Measurements from ENCODE around the gene SORL1-AS1.

The SORL1-AS1 gene

GRCh38 chr11:121406291-121406690 is 46.5 kb downstream of the SORL1-AS1 start:
- FAIRE-seq (peak; percentile 60), DNase-seq (ENCODE audit: low read depth) (no peak)
- Histone ChIP-seq H3K4me3 (ENCODE audit: low read depth, low read length) (no peak overlapping the region), H3K27me3 (ENCODE audit: control insufficient read depth, insufficient read depth, low read length) (no peaks in the 10 kb centered on the region), H3K36me3 (ENCODE audit: control insufficient read depth, insufficient read depth, low read length) (no peaks in the 10 kb centered on the region)
- TF ChIP-seq CTCF (IDR thresholded peaks at IDR 0.05; ENCODE audit: insufficient read depth, low read length, severe bottlenecking) = no peak

- FAIRE-seq (no peak), DNase-seq (ENCODE audit: low read depth) (no peak)
- no peak for TF ChIP-seq CTCF (IDR thresholded peaks at IDR 0.05; ENCODE audit: insufficient read depth, low read length, severe bottlenecking)
- Histone ChIP-seq H3K27me3 (ENCODE audit: control insufficient read depth, insufficient read depth, low read length) (no peaks in the 10 kb centered on the region), H3K4me3 (ENCODE audit: low read depth, low read length) (no peak overlapping the region), H3K36me3 (ENCODE audit: control insufficient read depth, insufficient read depth, low read length) (no peaks in the 10 kb centered on the region)
These were observed 47.1 kb downstream of the SORL1-AS1 start for GRCh38 chr11:121405646-121406045.

- no peak for DNase-seq (ENCODE audit: low read depth)
- FAIRE-seq = no peak
- no peak for TF ChIP-seq CTCF (IDR thresholded peaks at IDR 0.05; ENCODE audit: insufficient read depth, low read length, severe bottlenecking)
These were observed 58.0 kb downstream of the SORL1-AS1 start for GRCh38 chr11:121394785-121395184.

DNA sequence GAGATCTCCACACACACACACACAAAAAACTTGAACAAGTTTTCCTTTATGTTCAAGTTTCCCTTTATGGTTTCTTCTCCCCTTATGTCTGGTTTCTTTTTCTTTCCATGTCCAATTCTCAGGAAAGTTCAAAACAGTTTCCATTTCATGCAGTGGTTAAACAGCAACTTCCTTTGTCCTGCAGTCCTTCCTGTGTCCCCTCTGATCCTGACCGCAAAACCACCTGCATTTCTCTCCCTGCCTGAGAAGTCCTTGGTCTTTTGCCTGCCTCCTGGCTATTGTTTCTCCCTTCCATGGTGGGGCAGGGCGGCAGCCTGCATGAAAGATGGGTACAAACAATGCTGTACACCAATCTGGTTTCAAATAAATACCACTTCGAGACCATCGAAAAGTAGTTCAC is 58.9 kb downstream of the SORL1-AS1 start:
- FAIRE-seq = peak; percentile 79
- DNase-seq (ENCODE audit: low read depth) = no peak
- TF ChIP-seq CTCF (IDR thresholded peaks at IDR 0.05; ENCODE audit: insufficient read depth, low read length, severe bottlenecking) = no peak
- no peaks in the 10 kb centered on the region for H3K36me3 ChIP-seq (ENCODE audit: control insufficient read depth, insufficient read depth, low read length)
- no peak overlapping the region for H3K4me3 ChIP-seq (ENCODE audit: low read depth, low read length)
- H3K27me3 ChIP-seq (ENCODE audit: control insufficient read depth, insufficient read depth, low read length) = peaks cover 10% of the 10 kb centered on the region

More at GRCh38 chr11:121394785-121395184, 58.0 kb downstream of the SORL1-AS1 start:
- H3K27me3 ChIP-seq (ENCODE audit: control insufficient read depth, insufficient read depth, low read length) = peaks cover 7% of the 10 kb centered on the region
- no peak overlapping the region for H3K4me3 ChIP-seq (ENCODE audit: low read depth, low read length)
- no peaks in the 10 kb centered on the region for H3K36me3 ChIP-seq (ENCODE audit: control insufficient read depth, insufficient read depth, low read length)

- DNase-seq (ENCODE audit: low read depth) = peak; percentile 77
- Histone ChIP-seq H3K27me3 (ENCODE audit: control insufficient read depth, insufficient read depth, low read length) (peaks cover 8% of the 10 kb centered on the region), H3K36me3 (ENCODE audit: control insufficient read depth, insufficient read depth, low read length) (no peaks in the 10 kb centered on the region), H3K4me3 (ENCODE audit: low read depth, low read length) (no peak overlapping the region)
- no peak for TF ChIP-seq CTCF (IDR thresholded peaks at IDR 0.05; ENCODE audit: insufficient read depth, low read length, severe bottlenecking)
- peak; percentile 84 for FAIRE-seq
These were observed 60.9 kb downstream of the SORL1-AS1 start for GRCh38 chr11:121391914-121392313.

DNA sequence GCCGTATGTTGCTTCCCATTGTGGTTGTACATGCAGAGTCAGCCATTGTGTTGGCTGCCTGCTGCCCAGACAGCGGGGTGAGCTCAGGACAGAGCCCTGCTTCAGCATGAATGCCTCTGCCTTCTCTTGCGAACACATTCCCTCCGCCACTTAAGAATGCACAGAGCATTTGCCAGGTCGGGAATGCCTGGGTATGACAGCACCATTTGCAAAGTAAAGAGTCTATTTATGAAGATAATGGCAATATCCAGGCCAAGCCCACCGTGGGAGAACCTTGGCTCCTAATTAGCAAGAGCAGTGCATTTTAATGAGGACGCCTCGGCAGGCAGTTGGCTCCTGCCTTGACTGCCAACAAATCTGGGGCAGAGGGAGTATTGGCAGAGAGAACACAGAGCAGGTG is 63.1 kb downstream of the SORL1-AS1 start:
- no peak for FAIRE-seq
- Histone ChIP-seq H3K36me3 (ENCODE audit: control insufficient read depth, insufficient read depth, low read length) (no peaks in the 10 kb centered on the region), H3K27me3 (ENCODE audit: control insufficient read depth, insufficient read depth, low read length) (peaks cover 8% of the 10 kb centered on the region), H3K4me3 (ENCODE audit: low read depth, low read length) (no peak overlapping the region)
- no peak for DNase-seq (ENCODE audit: low read depth)
- TF ChIP-seq CTCF (IDR thresholded peaks at IDR 0.05; ENCODE audit: insufficient read depth, low read length, severe bottlenecking) = no peak
